Lower leg skin (tissue), 3 donors: ENCODE measurements around the gene SCARB2.

Experiments
- POLR2A ChIP-seq, 2 donors: fragments of 450-650 bp; IDR thresholded peaks; one replicate each; pipeline ENCODE4 v1.6.1; 2016 to 2017; ENCODE audit warnings: antibody characterized with exemption in 2 of 2, mild to moderate bottlenecking in 1 of 2, moderate library complexity in 1 of 2
- TF ChIP-seq, protein P1 (sequence below), 3 donors: fragments of 450-650 bp; IDR thresholded peaks; one replicate each; pipeline ENCODE4 v1.5.1; 2016; ENCODE audit warnings: antibody characterized with exemption in 3 of 3, mild to moderate bottlenecking in 3 of 3, moderate library complexity in 2 of 3

DNA sequence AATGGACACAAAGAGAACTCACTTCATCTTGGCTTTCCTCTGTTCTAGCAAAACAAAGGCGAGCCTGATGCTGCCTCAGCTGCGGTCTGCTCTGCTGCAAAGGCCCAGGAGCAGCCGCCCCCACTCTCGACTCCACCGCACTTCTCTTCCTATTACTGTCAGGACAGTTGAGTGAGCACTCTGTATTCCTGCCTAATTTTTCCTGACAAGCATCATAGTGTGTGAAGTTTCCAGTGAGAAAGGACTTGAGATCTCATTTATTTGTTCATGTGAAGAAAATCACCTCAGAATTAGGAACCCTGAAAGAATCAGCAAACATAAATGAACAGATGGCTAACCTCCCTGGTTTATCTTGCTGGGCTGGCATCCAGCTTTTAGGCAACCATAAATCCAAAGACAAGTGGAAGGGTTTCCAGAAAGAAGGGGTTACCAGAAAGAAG is 15.6 kb downstream of the SCARB2 start:
- no peak for TF ChIP-seq POLR2A (IDR thresholded peaks at IDR 0.05)
- TF ChIP-seq, protein P1, sequence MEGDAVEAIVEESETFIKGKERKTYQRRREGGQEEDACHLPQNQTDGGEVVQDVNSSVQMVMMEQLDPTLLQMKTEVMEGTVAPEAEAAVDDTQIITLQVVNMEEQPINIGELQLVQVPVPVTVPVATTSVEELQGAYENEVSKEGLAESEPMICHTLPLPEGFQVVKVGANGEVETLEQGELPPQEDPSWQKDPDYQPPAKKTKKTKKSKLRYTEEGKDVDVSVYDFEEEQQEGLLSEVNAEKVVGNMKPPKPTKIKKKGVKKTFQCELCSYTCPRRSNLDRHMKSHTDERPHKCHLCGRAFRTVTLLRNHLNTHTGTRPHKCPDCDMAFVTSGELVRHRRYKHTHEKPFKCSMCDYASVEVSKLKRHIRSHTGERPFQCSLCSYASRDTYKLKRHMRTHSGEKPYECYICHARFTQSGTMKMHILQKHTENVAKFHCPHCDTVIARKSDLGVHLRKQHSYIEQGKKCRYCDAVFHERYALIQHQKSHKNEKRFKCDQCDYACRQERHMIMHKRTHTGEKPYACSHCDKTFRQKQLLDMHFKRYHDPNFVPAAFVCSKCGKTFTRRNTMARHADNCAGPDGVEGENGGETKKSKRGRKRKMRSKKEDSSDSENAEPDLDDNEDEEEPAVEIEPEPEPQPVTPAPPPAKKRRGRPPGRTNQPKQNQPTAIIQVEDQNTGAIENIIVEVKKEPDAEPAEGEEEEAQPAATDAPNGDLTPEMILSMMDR (IDR thresholded peaks at IDR 0.05), result no peak
